CD14-positive monocyte (primary cell): ENCODE results near the gene SPSB4. TPM values are rescaled to one million over a fixed set of nuclear protein-coding genes. Genes with fewer than 3 reads are reported as not detected.

Experiments used
- DNase-seq, 3 donors: peaks; one replicate each; pipeline ENCODE4 v3.0.0-alpha.2; 2011 to 2022
- H2AFZ ChIP-seq: 2 replicates; pipeline ENCODE4 v1.6.0; 2012; ENCODE audit warnings: mild to moderate bottlenecking, low read depth, low read length, inconsistent platforms; ENCODE audit not compliant: insufficient read depth, poor library complexity, severe bottlenecking
- H3K27ac ChIP-seq, 2 donors: 1 replicate in 1 of 2; 2 replicates in 1 of 2; pipeline ENCODE4 v1.5.1; 2012 to 2013; ENCODE audit warnings: low read length in 2 of 2, control low read depth in 1 of 2, inconsistent platforms in 1 of 2, low read depth in 1 of 2, mild to moderate bottlenecking in 1 of 2
- H3K27me3 ChIP-seq, 2 donors: one replicate each; pipeline versions ENCODE4 v1.6.0 to v1.6.1; 2011 to 2013; ENCODE audit warnings: low read length in 2 of 2; ENCODE audit not compliant: control insufficient read depth in 2 of 2, insufficient read depth in 2 of 2
- H3K36me3 ChIP-seq, 2 donors: replicated peaks in 1 of 2; 1 replicate in 1 of 2; 2 replicates in 1 of 2; pipeline versions ENCODE4 v1.5.1 to v1.6.1; 2012 to 2013; ENCODE audit warnings: low read length in 2 of 2, control low read depth in 1 of 2, inconsistent platforms in 1 of 2, mild to moderate bottlenecking in 1 of 2; ENCODE audit not compliant: insufficient read depth in 2 of 2, control insufficient read depth in 1 of 2
- H3K4me1 ChIP-seq, 2 donors: 1 replicate in 1 of 2; 2 replicates in 1 of 2; pipeline versions ENCODE4 v1.5.1 to v1.6.1; 2012 to 2013; ENCODE audit warnings: low read length in 2 of 2, control low read depth in 1 of 2, inconsistent platforms in 1 of 2, mild to moderate bottlenecking in 1 of 2, moderate library complexity in 1 of 2; ENCODE audit not compliant: insufficient read depth in 2 of 2, control insufficient read depth in 1 of 2
- H3K4me2 ChIP-seq: replicated peaks from 2 replicates; pipeline ENCODE3; 2012; ENCODE audit warnings: low read length, moderate library complexity, mild to moderate bottlenecking; ENCODE audit not compliant: poor library complexity, severe bottlenecking; ENCODE audit errors: extremely low read depth
- H3K4me3 ChIP-seq, 3 experiments: fragments of 200-600 bp in 1 of 3; sonication (generic) in 1 of 3; replicated peaks in 1 of 3; 1 replicate in 2 of 3; 2 replicates in 1 of 3; pipeline ENCODE4 v1.5.1; 2011 to 2013; ENCODE audit warnings: low read length in 3 of 3, mild to moderate bottlenecking in 3 of 3, control low read depth in 2 of 3, low read depth in 2 of 3, inconsistent platforms in 1 of 3, moderate library complexity in 1 of 3
- H3K79me2 ChIP-seq: 2 replicates; pipeline ENCODE4 v1.6.0; 2012; ENCODE audit warnings: mild to moderate bottlenecking, control low read depth, inconsistent platforms, low read length, moderate library complexity; ENCODE audit not compliant: insufficient read depth
- H3K9ac ChIP-seq: 2 replicates; pipeline ENCODE4 v1.6.0; 2017; ENCODE audit warnings: low read length, mild to moderate bottlenecking; ENCODE audit not compliant: insufficient read depth, poor library complexity, severe bottlenecking
- H3K9me3 ChIP-seq, 2 donors: replicated peaks in 1 of 2; 1 replicate in 1 of 2; 2 replicates in 1 of 2; pipeline versions ENCODE4 v1.5.1 to v1.6.1; 2012 to 2013; ENCODE audit warnings: low read length in 2 of 2, control low read depth in 1 of 2; ENCODE audit not compliant: control insufficient read depth in 1 of 2, insufficient read depth in 1 of 2
- H4K20me1 ChIP-seq: 2 replicates; pipeline ENCODE4 v1.6.0; 2012; ENCODE audit warnings: mild to moderate bottlenecking, low read length, control low read depth, moderate library complexity; ENCODE audit not compliant: insufficient read depth
- H3K27ac Mint-ChIP-seq, 7 donors: one replicate each; pipeline ENCODE4 v1.8.0; 2020; ENCODE audit warnings: mild to moderate bottlenecking in 7 of 7, mixed read lengths in 7 of 7, moderate library complexity in 6 of 7, inconsistent platforms in 2 of 7
- H3K27me3 Mint-ChIP-seq, 3 donors: one replicate each; pipeline ENCODE4 v1.8.0; 2021 to 2022; ENCODE audit warnings: low read depth in 3 of 3, mild to moderate bottlenecking in 3 of 3, mixed read lengths in 3 of 3, moderate library complexity in 3 of 3, inconsistent platforms in 1 of 3
- H3K36me3 Mint-ChIP-seq, 2 donors: one replicate each; pipeline ENCODE4 v1.8.0; 2020; ENCODE audit warnings: mixed read lengths in 2 of 2, inconsistent platforms in 1 of 2, mild to moderate bottlenecking in 1 of 2
- H3K4me1 Mint-ChIP-seq: one replicate; pipeline ENCODE4 v1.8.0; 2020; ENCODE audit warnings: mild to moderate bottlenecking, mixed read lengths
- H3K4me3 Mint-ChIP-seq, 2 donors: one replicate each; pipeline ENCODE4 v1.8.0; 2020; ENCODE audit warnings: mild to moderate bottlenecking in 2 of 2, mixed read lengths in 2 of 2, moderate library complexity in 1 of 2
- H3K9me3 Mint-ChIP-seq, 7 donors: one replicate each; pipeline ENCODE4 v1.8.0; 2020 to 2022; ENCODE audit warnings: mixed read lengths in 7 of 7, mild to moderate bottlenecking in 6 of 7, moderate library complexity in 6 of 7, inconsistent platforms in 2 of 7
- CTCF ChIP-seq: fragments of 200-600 bp; IDR thresholded peaks from one replicate; pipeline ENCODE4 v1.8.0; 2022; ENCODE audit warnings: antibody characterized with exemption, mild to moderate bottlenecking
- WGBS: methylation state at CpG from one replicate; pipeline ENCODE4 v1.1.5; 2013; ENCODE audit warnings: missing lambda C conversion rate; ENCODE audit not compliant: insufficient coverage; 5-methylcytosine and 5-hydroxymethylcytosine counted together
- intact Hi-C, 2 donors: fragments of 100-400 bp; cut with micrococcal nuclease; formaldehyde crosslinking; loops; one replicate each; pipeline versions ENCODE4 v1.15.0 to v1.15.1; 2023
- polyA plus RNA-seq, 3 donors: library from polyadenylated mRNA; depleted of rRNA in 1 of 3; unstranded in 2 of 3; stranded (reverse) in 1 of 3; fragments of 300-500 nt in 2 of 3; fragments of >200 nt in 1 of 3; fragmentation: Illumina TruSeq in 2 of 3; gene quantifications; 1 replicate in 2 of 3; 2 replicates in 1 of 3; pipeline ENCODE4 v1.2.3, GENCODE V29; 2012 to 2021

Gene SPSB4
- polyA plus RNA-seq, 3 donors, result not detected

GRCh38 chr3:141094790-141095545, 43.8 kb downstream of the SPSB4 start:
- no peaks in the 10 kb centered on the region for H3K4me1 ChIP-seq
- H3K4me1 Mint-ChIP-seq, result no peaks in the 10 kb centered on the region
- peak overlapping the region in 1 of 7 donors; percentile 14 for H3K27ac Mint-ChIP-seq
- intact Hi-C loops, result no loop called here
- no peak overlapping the region for H2AFZ ChIP-seq
- no peaks in the 10 kb centered on the region for H3K9me3 ChIP-seq
- no peaks in the 10 kb centered on the region for H3K27me3 ChIP-seq
- no peak overlapping the region for H3K27ac ChIP-seq
- H3K36me3 ChIP-seq, result no peaks in the 10 kb centered on the region
- 67% methylated on average over 18 of the region's 23 CpGs for WGBS
- H3K9ac ChIP-seq, result no peak overlapping the region
- H3K36me3 Mint-ChIP-seq, result no peaks in the 10 kb centered on the region
- H3K79me2 ChIP-seq, result no peaks in the 10 kb centered on the region
- DNase-seq, result no peak
- H3K4me3 Mint-ChIP-seq, result no peak overlapping the region
- no peak overlapping the region for H3K4me2 ChIP-seq
- H3K27me3 Mint-ChIP-seq, result peaks cover 0 to 4% (median 2%) of the 10 kb centered on the region in 3 donors
- H3K9me3 Mint-ChIP-seq, result peaks cover 0 to 7% (median 0%) of the 10 kb centered on the region in 7 donors
- H3K4me3 ChIP-seq, result no peak overlapping the region
- TF ChIP-seq CTCF, result no peak
- H4K20me1 ChIP-seq, result no peaks in the 10 kb centered on the region

DNA sequence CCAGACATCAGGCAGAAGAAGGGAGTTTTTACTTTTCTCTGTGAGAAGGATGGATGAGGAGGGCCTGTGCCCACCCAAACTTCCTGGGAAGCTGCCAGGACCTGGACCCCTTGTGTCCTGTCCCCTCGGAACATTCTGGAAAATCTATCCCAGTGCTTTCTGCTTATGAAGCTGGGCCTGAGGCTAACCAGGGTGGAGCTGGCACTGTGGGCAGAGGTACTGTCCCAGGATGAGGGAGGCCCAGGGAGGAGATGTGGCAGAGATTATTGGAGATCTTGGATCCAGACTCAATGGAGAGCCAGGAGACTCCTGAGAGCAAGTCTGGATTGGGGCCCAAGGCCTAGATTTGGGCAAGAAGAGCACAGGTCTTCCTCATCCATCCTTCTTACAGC, 44.4 kb downstream of the SPSB4 start:
- no peak overlapping the region for H3K4me3 Mint-ChIP-seq
- 89% methylated on average over 1 of the region's 1 CpG for WGBS

More for the DNA sequence above, 44.4 kb downstream of the SPSB4 start:
- H3K4me3 ChIP-seq, result no peak overlapping the region
- H3K36me3 ChIP-seq, result no peaks in the 10 kb centered on the region
- no peaks in the 10 kb centered on the region for H3K9me3 ChIP-seq
- no peaks in the 10 kb centered on the region for H3K4me1 Mint-ChIP-seq
- DNase-seq, result no peak
- H3K79me2 ChIP-seq, result no peaks in the 10 kb centered on the region
- H3K4me2 ChIP-seq, result no peak overlapping the region
- H3K27ac Mint-ChIP-seq, result peak overlapping the region in 1 of 7 donors; percentile 14
- H3K9me3 Mint-ChIP-seq, result peaks cover 0 to 7% (median 0%) of the 10 kb centered on the region in 7 donors
- no peaks in the 10 kb centered on the region for H4K20me1 ChIP-seq
- H3K27me3 ChIP-seq, result no peaks in the 10 kb centered on the region
- no peak overlapping the region for H3K9ac ChIP-seq
- no peak for TF ChIP-seq CTCF
- no peak overlapping the region for H2AFZ ChIP-seq
- intact Hi-C loops, result no loop called here
- no peaks in the 10 kb centered on the region for H3K36me3 Mint-ChIP-seq
- H3K27me3 Mint-ChIP-seq, result peaks cover 2 to 4% (median 2%) of the 10 kb centered on the region in 3 donors
- no peak overlapping the region for H3K27ac ChIP-seq
- no peaks in the 10 kb centered on the region for H3K4me1 ChIP-seq
